ENCODE results near the gene CYBA.
A peak's percentile ranks its signal among the peaks of the same experiment; 100 is the strongest.

The CYBA gene

DNA sequence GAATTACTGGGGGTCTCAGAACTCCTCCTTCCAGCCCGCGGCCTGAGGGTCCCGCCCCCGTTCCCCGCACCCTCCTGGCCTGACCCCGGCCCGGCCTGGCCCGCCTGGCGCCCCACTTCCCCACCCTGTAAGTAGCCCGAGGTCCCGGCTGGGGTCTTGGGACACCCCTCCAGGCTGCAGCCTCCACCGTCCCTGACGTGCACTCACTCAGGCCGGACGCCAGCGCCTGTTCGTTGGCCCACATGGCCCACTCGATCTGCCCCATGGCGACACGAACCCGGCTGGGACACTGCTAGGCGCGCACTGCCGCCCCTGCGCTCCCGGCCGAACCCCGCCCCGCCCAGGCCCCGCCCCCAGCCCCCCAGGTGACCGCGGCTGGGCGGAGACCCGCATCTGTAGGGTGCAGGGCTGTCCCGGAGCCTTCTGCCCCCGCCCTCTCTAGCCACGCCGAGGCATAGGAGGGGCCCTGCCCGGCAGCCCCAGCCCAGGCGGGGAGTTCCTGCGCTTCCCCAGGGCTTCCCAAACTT is at the start of gene CYBA:
Gene CYBA (minus strand): TSS at position 305 of the 527 bp plus-strand sequence. CDS start 40 bp downstream, at position 265.
- no peak for DNase-seq

DNA sequence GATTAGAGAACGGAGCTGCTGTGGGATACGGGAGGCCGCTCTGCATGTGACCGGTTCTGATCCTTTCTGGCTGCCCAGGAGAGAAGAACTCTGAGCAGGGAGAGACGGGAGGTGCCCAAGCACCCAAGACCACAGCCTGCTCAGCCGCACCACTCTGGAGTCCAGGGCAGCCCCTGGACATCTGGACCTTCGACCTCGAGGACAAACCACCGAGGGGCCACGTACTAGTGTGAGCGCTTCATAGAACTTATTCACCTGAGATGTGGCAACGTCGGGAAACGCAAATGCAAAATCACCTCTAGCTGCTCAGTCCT is 49.4 kb upstream of the CYBA start:
- DNase-seq: no peak

DNA sequence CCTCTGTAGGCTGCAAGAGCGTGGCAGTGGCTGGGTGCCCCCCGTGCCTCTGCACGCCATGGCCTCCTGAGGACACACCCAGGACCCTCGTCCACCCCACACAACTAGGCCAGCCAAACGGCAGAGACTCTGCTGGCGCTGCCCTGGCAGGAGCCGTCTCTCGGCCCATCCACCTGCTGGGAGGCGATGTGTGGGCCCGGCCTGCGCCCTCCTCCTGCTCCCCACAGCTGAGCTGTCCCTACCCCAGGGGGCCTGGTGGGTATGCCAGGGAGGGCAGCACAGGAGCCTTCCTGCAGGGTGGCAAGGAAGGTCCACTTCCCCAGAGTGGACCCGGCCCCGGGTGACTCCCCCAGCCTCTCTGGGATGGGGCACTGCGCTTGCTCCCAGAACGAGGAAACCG is 48.3 kb upstream of the CYBA start:
- no peak for DNase-seq

DNA sequence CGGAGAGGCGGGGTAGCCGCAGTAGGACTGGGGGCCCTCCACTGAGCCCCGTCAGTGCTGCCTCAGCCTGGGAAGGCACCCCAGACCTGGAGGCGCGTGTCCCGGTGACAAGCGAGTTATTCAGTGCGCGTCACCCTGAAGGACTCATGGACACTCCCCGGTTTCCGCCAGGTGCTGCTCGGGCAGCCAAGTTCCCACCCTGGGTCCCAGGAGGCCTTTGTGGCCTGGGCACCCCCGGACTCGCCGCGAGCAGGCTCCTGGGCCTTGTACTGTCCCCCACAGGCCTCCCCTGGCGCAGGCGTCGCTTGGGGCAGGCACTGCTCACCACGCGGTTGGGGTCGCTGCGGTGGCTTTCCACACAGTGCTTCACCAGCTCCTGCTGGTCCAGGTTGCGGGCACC is 47.8 kb upstream of the CYBA start:
- DNase-seq: no peak

DNA sequence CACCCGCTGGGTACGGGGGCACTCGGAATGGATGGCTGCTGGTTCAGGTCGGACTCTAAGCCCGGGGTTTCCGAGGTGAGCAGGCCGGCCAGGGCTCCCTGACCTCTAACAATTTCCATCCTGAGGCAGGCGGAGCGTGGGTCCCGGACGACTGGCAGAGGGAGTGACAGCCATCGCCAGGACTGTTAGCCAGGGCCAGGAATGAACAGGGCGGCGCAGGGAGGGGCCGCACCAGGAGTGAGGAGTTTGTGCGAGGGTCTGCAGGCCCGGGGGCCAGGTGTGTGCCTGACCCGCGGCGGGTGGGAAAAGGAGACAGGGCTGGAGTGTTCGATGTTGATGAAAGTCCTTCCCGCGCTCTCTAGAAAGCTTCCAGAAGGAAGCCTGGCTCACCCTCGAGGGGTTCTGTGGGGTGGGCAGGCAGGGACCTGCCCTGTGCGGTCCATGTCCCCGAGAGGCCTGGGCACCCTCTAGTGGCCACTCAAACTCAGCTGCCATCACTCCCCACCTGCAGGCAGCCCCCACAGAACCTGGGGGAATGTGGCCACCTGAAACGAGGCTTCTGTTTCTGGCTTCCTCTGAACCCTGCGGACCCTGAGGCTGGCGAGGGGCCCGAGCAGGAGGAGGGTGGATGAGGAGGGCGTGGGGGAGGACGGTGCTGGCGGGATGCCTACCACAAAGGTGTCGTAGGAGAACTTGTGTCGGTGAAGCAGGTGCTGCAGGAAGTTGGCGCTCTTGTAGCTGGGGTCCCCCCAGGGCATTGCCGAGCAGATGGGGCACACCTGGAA is 47.2 kb upstream of the CYBA start:
- no peak for DNase-seq

DNA sequence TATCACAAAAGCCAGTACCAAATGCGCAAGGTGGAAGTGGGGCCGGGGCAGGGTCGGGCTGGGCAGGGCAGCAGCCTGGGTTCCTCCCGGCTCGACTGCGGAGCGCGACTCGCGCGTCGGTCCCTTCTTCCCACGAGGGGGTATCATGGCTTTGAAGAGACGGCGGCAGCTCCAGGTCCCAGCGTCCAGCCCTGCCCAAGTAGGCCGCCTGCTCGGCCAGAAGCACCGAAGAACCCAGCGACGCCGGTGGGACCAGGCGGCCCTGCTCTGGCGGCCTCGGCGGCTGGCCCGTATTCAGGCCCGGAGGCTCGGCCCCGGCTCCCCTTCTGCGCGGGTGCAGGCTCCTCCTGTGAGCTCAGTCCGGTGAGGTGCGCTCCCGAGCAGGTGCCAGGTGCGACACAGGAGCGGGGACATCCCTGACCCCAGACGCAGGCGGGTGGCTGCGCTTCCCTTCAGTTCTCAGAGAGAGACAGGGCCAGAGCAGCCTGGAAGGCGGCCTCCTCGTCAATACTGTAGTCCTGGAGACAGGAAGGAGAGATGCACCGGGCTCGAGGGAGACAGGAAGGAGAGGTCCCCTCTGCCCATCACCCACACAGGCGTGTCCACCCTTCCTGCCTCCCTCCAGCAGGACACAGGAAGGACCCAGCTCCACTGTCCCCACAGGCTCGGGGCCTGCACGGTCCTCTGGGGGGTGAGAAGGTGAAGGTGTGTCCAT is 46.4 kb upstream of the CYBA start:
- no peak for DNase-seq

DNA sequence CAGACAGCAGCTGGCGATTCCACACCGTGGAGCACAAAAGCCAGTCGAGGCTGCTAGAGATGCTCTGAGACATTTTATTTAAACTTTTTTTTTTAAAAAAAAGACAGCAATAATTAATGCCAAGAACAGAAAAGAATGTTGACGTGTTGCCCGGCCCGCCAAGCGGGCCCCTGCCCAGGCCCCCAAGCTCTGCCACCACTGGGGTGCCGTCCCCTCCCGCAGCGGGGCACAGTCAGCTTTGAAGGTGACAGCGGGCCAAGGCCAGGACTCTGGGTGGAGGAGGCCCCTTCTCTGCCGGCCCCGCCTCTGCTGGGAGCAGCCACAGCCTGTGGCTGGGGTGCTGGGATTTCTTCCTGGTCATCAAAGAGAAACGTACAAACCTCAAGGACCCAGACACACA is 45.6 kb upstream of the CYBA start:
- no peak for DNase-seq

DNA sequence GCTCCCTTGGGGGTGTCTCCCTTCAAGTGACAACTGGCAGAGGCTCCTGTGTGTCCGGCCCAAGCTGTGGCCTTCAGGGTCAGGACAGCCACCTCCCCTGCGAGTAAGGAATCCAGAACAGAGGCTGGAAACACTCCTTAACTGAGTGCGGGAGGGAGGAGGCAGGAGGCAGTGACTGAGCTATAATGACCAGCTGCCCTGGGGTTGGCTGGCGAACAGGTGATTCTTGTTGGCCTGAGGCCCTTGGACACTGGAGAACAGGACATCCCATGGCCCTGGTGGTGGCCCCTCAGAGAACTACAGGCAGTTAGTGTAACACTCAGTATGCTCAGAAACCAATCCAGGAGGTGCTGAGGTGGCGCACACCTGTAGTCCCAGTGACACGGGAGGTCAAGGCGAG is 44.9 kb upstream of the CYBA start:
- no peak for DNase-seq

DNA sequence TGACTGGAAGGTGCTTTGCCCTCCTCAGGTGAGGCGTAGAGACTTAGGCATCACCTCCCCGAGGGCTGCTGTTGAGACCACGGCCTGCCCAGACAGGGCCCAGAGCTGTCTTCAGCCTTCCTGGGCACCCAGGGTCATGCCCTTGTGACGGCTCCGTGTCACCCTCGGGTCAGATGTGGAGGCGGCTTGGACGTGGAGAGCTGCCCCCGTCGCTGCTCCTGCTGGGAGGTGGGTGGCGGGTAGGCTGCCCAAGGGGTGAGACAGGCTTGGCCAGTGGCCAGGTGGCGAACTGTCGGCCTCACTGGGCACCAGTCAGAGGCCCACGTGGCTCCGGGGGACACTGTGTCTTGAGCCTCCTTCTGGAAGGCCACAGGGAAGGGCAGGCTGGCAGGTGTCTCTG is 44.4 kb upstream of the CYBA start:
- no peak for DNase-seq

DNA sequence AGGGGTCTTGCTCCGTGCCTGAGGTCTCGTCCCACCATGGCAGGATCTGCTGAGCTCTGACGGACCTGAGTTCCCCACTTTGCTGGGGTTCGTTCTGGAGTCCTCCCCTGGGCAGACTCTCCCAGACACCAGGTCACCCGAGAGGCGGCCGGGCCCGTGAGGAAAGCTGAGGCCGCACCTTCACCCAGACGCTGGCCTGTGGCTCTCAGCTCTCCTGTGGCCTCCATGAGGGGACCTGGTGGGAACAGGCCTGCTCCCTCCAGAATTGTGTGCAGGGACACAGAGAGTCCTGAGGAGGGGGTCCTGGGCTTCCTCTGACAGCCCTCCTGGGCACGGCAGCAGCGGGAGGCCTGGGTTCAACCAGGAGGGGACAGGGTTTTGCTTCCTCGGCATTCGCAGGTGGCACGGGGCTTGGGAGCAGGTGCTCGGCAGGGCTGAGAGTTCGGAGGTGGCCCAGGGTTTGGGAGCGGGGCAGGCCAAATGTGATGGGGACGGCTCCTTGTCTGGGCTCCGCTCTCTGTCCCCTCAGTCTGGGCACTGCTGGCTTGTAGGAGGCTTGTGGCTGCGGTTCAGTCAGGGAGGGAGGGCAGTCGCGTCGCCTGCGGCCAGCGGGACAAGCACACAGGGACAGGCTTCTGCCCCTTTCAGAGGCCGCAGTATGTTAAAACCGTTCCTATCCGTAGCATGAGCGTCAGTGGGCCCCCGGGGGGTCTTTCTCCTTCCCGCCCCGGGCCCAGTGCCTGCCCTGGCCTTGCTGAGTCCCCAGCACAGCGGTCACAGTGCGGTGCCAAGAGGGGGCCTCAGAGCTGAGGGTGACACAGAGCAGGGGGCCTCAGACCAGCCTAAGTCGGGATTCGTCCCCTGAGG is 43.6 kb upstream of the CYBA start:
- DNase-seq: no peak

DNA sequence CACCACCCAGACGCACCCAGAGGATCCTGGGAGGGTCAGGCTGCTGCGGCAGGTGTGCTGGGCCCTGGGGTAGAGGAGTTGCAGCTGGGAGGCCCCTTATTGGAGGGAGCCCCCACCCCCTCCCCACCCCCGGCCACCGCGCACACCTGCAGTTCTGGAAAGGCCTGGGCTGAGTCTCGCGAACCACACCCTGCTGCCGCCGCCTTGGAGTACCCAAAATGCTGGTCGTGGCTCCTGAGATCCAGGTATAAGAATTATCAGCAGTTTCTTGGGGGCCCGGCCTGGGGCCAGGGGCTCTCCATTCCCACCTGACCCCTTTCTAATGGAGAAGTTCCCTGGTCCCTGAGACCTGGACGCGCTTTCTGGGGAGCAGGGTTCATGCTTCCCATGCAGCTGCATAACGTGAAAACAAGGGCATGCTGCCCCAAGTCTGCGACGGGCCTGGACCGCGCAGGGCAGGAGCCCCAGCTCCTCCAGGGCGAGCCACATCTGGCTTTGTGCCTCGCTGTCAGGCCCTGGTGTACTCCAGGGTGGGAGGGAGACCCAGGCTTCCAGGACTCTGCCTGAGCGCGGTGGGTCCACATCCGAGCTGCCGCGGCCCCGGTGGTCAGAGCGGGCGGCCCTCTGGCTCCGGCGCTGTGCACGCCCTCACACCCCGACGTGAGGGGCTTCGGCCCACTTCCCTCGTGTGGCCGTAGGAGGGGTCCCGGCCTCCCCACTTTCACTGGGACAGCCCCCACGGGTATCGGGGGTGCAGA is 42.7 kb upstream of the CYBA start:
- DNase-seq: no peak

DNA sequence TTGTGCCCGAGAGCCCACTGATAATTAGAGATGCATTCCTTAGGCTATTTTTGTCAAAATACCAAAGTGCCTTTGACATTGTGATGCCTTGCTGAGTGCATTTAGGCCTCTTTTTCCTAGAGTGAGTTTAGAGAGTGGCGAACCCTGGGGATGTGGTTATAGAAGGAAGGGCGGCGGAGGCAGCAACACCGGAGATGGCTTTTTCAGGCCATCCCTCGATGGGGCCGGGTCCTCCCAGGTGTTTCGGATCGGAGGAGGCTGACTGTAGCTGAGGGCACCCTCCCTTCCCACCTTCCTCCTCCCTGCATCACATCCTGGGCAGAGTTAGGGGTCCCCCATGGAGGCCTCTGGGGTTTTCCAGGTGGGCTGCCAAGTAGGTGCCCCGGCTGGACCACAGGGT is 42.0 kb upstream of the CYBA start:
- no peak for DNase-seq

DNA sequence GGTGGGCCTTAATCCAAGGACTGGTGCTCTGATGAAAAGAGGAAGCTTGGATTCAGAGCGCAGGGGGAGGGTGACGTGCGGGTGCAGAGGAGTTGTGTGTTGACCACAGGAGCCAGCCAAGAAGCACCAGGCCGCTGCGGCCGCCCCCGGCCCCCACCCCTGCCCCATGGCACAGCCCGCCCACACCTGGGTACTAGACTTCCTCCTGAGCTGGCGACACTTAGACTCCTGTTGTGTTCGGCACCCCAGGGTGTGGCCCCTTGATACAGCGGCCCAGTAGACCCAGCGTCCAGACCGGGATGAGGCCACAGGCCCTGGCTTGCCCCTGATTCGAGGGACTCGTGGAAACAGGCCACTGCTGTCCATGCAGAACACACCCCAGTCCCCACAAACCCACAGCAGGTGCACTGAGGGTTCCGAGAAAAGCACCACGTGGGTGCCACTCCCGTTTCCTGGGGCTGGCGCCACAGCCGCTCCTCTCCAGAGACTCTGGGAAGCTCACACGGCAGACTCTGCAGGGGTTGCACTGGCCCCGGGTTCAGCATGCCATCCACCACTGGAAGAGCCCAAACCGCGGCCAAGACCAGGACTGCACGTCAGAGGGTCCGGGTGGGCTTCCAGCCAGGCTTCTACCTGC is 41.2 kb upstream of the CYBA start:
- DNase-seq: no peak

DNA sequence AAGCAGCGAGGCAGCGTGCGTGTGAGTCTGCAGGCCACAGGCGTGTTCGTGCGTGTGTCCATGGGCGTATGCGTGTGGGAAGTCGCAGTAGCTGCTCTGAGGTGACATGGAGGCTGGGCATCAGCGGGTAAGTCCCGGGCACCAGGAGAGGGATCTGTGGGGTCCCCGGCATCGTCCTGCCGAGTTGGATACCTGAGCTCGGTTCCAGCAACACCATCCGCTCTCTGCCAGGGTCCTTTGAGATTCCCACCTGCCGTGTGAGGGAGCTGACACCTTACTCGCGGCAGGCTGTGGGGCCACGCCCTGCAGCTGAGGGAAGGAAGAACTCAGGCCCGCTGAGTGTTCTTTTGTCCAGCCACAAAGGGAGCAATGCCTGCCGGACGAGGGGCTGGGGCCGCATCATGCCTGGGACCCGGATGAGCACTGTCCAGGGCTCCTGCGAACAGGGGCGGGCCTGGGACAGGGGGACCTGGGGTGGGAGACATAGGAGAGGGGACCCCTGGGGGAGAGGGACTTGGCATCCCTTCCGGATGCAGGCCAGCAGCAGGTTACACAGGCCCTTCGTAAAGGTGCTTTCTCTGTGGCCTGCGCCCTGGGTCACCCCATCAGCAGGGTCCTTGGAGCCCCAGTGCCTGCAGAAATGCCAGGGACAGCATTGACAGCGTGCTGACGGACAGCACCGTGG is 40.4 kb upstream of the CYBA start:
- no peak for DNase-seq

DNA sequence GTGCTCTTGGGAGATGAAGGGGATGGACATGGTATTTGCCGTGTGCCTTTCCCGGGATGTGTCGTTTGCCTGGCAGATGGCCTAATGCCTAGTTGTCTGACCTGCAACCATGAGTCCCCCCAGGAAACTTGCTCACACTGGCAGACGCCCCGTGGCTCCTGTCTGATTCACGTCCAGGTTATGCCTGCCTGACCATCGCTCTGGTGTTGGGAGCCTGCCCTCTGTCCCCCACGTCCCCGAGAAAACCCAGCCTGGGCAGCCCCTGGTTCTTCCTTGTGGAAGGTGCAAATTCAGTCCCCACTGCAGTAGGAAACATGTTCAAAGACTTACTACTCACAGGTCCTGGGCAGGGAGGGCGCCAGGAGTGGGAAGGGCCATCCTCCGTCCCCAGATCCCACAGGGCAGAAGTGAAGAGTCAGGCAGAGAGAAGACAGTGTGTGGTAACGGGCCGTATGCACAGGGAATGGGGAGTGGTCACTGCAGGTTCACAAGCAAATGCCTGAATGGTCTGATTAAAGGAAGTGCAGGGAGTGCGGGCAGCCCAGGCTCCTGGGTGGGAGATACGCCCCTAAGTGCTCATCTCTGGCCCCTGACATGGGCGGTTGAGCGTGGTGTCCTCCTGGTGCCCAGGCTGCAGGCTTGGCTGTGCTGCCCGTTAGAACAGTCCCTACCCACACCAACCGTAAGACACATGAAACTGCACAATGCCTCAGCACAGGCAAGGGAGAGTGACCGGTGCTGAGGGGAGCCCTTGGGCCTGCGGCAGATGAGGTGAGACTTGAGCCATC is 39.7 kb upstream of the CYBA start:
- DNase-seq: no peak

DNA sequence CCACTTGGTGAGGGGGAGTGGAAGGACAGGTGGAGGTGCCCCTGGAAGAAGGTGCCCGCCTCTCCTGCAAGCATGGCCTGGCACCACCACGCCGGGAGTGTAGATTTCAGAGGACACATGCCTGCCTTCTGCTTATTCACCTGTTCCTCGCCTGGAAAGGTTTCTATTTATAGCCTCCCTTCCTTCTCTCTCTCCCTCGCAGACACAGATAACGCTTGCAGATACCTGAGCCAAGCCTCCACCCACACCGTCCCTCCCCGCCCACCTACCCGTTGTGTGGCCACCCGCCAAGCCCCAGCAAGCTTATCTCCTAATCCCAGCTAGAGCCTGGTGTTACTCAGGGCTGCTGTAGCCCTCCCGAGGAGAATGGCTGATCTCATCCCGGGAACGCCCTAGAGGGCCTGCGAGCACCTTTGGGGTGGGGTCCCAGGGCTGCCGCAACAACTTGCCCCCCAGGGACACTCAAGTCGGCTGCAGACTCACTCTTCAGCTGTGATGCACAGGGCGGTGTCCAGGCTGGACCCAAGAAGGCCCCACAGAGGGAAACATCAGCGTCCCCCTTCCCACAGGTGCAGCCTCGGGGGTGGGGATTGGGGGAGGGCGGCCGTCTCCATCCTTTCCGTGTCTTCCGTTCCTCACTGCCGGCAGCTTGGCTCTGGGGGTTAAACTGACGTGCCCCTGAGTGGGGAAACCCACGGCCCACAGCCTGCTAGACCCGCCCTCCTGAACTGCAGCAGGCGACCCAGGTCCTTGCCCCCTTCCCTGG is 37.3 kb upstream of the CYBA start:
- DNase-seq: no peak

DNA sequence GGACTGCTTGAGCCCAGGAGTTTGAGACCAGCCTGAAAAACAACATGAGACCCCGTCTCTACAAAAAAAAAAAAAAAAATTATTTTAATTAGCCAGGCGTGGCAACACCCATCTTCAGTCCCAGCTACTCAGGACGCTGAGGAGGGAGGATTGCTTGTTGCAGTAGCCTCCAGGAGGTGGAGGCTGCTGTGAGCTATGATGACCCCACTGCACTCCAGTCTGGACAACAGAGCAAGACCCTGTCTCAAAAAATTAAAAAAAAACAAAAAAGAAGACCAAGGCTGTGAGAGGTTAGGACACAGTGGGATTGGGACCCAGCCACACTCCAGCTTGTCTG is 36.8 kb upstream of the CYBA start:
- DNase-seq: no peak

DNA sequence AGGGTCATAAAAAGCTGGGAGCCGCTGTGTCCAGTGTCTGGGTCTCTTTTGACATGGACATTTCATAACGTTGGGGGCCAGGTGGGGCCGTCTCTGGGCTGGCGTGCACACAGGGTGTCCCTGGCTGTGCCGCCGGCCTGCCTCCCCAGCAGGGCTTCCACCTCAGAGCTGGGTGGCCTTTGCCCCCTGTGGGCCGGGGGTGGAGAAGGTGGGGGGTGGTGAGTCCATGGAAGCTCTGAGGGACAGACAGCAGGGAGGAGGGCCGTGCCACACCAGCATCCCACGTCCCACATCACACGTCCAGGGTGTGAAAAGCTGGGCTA is 36.4 kb upstream of the CYBA start:
- no peak for DNase-seq

DNA sequence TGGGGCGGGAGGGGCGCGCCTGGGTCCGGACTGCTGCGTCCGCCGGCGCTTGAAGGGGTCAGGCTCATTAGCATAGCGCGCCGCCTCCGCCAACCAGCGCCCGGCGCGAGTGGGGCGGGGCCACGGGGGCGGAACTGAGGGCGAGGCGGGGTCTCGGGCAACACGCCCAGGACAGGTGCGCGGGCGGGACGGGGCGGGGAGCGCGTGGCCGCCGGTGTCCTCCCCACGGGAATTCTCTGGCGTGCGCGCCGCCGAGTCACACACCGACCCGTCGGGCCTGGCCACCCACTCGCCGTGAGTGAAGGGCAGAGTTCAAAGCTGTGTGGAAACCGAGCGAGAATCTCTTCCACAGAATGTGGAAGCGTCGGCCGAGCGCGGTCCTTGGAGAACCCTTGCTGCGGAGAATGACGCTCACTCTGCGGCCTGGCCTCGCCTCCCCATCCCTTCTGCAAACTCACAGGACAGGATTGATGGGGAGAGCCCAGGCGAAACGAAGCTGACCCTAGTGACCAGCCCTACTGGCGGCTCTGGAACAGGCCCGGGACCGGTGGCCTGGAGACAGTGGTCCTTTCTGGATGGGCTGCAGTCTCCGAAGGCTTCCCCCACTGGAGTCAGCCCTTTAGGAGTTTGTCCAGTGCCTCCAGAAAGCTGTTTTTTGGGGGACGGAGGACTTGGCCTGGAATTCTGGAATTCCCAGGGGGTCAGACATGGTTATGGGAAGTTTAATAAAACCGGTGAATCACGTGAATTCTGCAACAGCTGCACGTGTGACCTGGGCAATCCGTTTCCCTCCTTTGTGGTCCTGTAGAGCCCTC is 35.8 kb upstream of the CYBA start, which contains the start of gene SNAI3:
Gene SNAI3 (minus strand): TSS at position 69 of the 815 bp plus-strand sequence. CDS start 101 bp downstream, outside the sequence.
- DNase-seq: peak; percentile 55
